Fibroblast of skin of right quadriceps (primary cell): ENCODE data around the gene PIGM.

ENCODE experiments used
- DNase-seq: peaks from one replicate; pipeline ENCODE4 v3.0.0-alpha.2; 2013

The PIGM gene

GRCh38 chr1:159985473-159985872, 46.3 kb downstream of the PIGM start:
- no peak for DNase-seq

DNA sequence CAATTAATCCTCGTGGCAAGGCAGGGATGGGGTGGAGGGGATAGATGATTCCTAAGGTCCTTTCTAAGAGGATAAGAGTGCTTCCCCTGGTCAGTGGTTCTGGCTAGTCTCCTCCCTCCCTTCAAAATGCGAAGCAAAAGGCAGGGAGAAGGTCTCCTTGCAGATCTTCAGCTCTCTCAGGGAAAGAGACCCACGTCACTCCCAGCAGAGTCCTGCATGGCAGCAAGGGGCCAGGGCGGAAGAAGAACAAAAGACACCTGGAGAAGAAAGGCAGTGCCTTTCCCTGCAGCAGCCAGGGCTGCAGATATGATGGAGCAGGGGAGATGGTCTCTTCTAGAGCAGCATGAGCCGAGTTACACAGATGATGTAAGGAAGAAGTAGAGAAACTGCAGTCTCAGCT, 48.1 kb downstream of the PIGM start:
- no peak for DNase-seq

DNA sequence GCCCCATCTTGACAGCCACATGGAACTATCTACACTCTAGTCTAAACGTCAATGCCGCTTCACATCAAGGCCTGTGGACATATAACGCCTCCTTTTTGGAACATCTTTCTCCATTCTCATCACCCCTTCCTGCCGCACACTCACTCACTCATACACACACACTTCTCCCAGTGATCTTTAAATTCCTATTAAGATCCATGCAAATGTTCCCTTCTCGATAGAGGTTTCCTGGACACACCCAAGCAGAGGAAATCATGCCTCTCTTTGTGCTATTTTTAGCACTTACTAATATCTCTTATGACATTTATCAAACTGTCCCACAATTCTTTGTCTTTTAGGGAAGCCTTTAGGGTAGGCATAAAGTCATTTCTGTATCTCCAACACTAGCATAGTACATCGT, 49.5 kb downstream of the PIGM start:
- DNase-seq: no peak

- no peak for DNase-seq
These were observed 50.3 kb downstream of the PIGM start for GRCh38 chr1:159981351-159982055.

- no peak for DNase-seq
These were observed 51.0 kb downstream of the PIGM start for GRCh38 chr1:159980786-159981185.

GRCh38 chr1:159980076-159980475, 51.7 kb downstream of the PIGM start:
- no peak for DNase-seq

DNA sequence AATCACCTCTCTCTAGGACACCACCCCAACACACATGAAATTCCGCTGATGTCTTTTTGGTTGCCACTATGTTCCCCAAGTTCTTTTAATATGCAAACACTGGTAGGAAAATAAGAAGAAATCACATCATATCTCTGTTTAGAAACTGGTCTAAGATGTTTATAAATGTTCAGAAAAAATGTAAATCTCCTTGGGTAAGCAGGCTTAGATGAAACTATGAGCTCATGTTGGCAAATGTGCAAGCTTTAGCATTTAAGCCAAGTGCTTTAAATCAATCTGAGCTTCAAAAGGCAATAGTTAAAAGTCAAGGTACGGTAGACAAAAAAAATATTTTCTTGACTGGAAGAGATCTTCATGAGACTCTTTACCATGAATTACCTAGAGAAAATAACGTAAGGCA, 52.5 kb downstream of the PIGM start:
- no peak for DNase-seq

DNA sequence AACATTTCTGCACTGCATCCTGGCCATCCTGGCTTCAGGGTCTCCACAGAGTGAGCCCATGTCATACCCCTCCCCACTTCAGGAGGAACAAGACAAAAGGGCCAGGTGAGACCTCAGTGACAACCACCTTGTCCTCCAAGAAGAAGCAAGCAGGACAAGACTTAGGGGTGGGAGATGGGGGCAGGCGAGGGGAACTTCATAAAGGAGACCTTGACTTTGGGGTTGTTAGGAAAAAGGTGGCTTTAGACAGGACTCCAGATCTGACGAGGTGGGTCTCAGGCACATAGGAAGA, 53.7 kb downstream of the PIGM start:
- no peak for DNase-seq

DNA sequence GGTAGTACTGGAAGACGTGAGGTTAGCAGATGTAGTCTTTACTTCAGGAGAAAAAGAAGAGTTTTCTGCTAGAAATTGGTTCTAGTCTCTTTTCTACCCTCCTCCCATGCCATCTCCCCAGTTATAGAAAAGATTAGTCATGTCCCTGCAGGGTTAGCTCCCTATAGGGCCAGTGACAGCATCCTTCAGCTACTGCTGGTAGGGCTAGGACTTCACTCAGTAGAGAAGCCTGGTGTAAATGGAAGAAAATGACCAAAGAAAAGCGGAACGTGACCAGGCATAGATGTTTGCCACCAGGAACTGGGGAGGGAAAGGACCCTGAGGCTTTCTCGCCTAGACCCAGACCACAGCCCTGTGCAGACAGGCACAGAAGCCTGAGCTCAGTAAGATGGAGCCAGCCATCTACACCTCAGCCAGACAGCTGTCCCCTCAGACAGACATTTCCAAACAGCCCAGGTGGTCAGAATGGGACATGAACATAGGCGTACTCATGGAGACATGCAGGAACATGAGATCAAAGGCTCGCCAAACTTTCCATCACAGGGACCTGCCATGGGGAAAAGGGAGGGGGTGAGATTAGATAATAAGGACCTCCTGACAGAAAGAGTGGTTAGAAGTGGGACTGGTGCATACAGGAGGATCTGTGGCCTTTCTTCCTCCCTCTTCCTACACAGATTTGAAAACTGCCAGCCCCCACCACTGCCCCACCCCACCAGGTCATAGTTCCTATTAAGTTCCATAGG, 54.3 kb downstream of the PIGM start:
- no peak for DNase-seq
